Measurements from ENCODE around the gene CDC5L.

CDC5L gene

GRCh38 chr6:44477293-44477894, 89.9 kb downstream of the CDC5L start:
- no peak for DNase-seq

DNA sequence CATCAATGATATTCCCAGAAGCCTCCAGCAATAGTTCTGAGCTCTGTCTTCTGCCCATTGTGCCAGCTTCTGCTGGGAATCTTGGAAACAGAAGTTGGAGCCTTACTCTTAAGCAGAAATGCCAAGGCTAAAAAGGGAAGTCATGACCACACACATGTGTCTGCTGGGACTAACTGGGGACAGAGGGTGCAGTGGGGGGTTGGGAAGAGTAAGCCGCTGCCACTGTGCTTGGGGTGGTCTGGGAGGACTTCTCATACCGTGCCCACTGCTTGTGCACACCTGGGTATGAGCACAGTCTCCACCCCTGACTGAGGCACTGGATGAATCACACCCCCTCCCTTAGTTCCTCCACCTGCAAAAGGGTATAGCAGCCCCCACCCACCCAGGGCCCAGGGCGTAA, 90.7 kb downstream of the CDC5L start:
- DNase-seq, result peak; percentile 24

GRCh38 chr6:44478591-44479254, 91.2 kb downstream of the CDC5L start:
- DNase-seq, result no peak

DNA sequence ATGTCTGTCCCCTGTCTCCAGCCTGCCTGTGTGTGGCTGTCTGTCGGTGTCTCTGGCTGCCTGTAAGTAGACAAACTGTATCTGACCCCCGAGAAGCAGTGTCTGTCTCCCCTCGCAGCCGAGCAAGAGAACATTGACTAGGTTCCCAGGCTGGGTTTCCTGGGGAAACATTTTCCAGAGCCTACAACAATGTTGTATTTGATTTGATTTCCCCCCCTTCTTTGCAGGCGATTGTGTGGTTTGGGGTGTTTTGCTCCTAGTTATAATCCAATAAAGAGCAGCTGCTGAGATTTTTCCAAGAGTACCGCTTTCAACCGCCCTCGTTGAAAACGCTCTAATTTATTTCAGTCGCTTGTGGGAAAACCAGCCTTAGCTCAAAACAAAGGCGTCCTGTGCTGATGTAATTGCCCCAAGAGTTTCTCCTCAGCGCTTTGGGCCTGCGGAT, 92.6 kb downstream of the CDC5L start:
- no peak for DNase-seq

GRCh38 chr6:44481056-44481455, 93.5 kb downstream of the CDC5L start:
- no peak for DNase-seq

GRCh38 chr6:44481760-44482159, 94.3 kb downstream of the CDC5L start:
- DNase-seq, result no peak

- no peak for DNase-seq
These were observed 98.3 kb downstream of the CDC5L start for GRCh38 chr6:44485601-44486401.

GRCh38 chr6:44487002-44487401, 99.5 kb downstream of the CDC5L start:
- DNase-seq, result no peak

DNA sequence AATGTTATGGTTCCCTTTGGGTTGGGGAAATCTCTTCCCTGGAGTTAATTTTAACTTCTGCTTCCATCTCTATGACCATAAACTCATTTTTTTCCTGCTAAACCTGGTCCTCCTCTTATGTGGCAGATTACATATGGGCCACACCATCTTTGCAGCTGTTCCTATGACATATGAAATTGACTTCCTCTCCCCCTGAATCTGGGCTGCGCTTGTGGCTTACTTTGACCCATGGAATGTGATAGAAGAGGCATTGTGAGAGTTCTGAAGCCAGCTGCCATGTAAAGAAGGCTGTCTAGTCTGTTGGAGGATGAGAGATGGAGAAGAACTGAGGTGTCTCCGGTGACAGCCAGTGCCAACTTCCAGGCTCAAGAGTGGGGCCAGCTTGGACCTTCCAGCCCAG, 100.1 kb downstream of the CDC5L start:
- no peak for DNase-seq

GRCh38 chr6:44489910-44490604, 102.6 kb downstream of the CDC5L start:
- no peak for DNase-seq

GRCh38 chr6:44493132-44493531, 105.6 kb downstream of the CDC5L start:
- no peak for DNase-seq

DNA sequence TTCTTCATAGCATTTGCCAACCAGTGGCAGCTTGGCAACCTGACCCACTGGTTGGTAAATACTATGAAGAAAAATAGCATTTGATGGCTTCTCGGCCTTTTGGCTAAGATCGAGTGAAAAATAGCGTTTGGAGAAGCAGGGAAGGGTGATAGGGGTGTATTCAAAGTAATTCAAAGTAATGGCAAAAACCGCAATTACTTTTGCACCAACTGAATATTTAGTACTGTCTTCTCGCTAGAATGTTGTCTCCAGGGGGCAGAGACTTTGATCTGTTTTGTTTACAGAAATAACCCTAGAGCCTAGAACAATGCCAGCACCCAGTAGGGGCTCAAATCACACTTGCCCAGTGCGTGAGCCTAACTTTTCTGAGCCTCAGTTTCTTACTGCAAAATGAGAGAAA, 106.1 kb downstream of the CDC5L start:
- DNase-seq, result no peak

DNA sequence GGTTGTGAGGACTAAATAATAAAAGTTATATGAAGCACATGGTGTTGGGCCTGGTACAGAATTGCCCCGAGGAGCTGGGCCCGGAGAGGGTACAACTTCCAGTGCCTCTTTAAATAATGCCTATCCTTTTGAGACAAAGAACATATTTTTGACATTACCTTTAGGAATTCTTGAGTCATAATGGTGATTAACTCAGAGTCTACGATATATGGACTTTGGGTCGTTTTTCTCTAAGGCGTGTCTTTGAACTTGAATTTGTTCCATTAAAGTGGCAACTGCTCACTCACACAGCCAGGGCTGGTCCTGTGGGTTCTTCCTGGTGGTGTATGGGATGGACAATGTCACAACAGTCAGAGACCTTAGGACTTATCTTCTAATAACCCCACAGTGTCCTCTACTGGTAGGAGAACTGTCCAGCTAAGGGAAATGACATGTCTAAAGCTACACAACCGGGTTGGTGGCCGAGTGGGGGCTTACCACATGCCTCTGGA, 106.5 kb downstream of the CDC5L start:
- no peak for DNase-seq

DNA sequence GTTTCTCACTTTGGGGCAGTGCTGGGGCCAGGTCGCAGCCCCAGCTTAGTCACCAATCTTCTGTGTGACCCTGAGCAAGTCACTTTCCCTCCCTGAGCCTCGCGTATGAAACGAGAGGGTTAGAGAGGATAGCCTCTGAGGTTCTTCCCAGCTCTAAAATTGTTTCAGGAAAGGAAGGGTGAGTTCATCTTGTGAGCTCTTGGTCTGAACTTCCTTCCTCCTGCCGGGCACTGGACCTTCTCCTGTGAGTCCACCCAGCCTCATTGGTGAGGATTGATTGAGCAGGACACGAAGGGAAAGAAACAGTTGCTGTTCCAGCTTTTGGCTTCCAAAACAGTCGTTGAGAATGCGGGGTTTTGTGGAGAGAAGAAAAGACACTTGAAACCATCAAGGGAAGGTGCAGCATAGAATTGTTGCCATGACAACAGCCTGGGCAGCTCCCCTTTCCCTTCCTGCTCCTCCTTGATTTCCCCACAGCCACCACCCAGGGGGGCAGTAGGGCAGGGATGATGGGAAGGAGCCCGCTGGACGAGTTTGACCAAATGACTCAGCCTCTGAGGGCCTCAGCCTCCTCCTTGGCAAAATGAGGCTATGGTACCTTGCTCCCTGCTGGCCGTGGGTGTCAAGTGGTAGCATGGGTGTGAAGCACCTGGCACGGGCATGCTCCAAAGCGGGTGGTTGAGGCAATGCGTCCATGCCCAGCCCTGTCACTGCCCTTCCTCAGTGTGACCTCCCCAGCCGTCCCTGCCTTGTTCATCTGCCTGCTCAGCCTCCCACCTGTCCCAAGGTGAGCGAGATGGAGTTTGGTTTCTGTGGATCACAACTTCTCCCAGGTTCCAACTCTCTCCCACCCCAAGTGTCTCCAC, 107.8 kb downstream of the CDC5L start:
- DNase-seq, result no peak

DNA sequence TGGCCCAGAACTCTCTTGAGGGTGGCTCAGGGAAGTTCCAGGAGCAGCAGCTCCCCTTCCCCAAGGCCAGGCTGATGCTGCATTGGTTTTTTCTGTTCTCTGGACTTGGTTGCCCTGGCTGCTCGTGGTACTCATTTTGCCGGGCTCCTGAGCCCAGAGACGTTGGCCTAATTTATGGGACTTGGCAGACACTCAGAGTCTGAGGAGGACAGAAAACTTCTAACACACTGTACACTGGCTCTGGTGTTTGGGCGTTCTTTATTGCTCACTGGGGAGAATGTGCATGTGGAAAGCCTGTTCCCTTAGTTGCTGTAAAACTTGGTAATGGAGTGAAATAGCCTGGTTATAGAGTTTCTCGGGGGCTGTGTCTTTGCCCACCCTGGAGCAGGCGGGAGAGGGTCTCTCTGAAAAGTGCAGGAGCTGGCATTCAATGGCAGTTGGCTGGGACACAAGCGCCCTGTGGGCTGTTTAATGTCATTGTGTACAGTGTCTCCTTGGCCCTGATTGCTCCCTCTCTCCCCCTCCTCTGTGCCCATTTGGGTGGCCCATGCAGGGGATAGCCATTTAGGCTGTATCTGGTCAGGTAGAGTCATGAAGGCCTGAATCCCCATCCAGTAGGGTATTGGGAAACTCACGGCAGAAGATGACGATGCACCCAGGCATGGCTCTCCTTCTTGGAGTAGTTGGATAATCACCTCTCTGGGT, 109.3 kb downstream of the CDC5L start:
- no peak for DNase-seq

DNA sequence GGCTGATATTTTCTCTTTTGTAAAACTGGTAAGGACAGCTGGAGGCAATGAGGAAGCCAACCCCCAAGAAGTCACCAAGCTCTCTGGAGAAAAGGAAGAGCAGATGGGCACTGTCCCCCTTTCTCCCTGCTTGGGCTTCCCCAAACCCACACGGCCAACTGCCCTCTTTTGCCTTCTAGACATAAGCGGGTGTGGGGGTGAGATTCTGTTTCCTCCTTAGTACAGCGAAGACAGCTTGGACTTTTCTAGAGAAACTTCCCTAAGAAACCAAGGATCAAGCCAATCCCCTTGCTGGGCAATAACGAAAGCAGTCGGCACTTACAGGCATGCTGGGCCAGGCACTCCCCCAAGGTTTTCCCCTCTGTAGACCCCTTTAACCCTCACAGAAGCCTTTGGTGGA, 110.3 kb downstream of the CDC5L start:
- DNase-seq, result no peak

DNA sequence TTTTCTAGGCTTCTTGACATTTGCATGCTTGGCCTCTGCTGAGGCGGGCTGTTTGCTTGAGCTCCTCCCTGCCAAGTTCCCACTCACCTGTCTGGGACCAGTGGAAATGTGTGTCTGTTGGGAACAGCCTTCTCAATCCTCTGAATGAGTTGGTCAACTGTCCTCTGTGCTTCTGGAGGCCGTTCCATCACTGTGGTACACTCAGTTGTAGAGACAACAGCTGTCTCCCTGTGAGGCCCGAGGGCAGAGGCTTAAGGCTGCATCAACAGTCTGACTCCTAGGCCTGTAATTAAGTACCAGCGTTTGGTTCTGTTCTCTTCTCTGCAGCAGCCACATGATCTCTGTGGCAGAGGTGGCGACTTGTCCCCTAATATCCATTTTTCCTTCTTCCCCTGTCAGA, 110.9 kb downstream of the CDC5L start:
- no peak for DNase-seq

GRCh38 chr6:44499609-44500008, 112.1 kb downstream of the CDC5L start:
- no peak for DNase-seq
